Measurements from ENCODE around the gene HCN2.

DNA sequence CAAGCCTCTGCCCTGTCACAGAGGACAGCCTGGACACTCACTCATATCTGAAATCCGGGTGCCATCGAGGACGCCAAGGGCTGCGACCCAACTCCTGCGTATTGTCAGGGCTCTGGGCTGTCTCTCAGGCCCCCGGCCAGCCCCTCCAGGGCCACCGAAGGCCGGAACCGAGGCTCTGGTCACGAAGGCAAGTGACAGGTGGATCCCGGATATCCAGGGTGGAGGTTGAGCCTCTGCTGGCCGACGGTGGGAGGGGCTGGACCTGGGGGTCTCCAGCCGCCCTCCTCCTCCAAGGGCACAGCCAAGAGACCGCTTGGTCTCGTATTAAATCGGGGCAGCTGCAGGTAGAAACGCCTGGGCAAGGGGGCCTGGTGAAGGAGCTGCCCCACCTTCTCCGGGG, 67.9 kb downstream of the HCN2 start:
- TF ChIP-seq, protein P1, sequence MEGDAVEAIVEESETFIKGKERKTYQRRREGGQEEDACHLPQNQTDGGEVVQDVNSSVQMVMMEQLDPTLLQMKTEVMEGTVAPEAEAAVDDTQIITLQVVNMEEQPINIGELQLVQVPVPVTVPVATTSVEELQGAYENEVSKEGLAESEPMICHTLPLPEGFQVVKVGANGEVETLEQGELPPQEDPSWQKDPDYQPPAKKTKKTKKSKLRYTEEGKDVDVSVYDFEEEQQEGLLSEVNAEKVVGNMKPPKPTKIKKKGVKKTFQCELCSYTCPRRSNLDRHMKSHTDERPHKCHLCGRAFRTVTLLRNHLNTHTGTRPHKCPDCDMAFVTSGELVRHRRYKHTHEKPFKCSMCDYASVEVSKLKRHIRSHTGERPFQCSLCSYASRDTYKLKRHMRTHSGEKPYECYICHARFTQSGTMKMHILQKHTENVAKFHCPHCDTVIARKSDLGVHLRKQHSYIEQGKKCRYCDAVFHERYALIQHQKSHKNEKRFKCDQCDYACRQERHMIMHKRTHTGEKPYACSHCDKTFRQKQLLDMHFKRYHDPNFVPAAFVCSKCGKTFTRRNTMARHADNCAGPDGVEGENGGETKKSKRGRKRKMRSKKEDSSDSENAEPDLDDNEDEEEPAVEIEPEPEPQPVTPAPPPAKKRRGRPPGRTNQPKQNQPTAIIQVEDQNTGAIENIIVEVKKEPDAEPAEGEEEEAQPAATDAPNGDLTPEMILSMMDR (IDR thresholded peaks at IDR 0.05), result no peak
- TF ChIP-seq, protein P2, sequence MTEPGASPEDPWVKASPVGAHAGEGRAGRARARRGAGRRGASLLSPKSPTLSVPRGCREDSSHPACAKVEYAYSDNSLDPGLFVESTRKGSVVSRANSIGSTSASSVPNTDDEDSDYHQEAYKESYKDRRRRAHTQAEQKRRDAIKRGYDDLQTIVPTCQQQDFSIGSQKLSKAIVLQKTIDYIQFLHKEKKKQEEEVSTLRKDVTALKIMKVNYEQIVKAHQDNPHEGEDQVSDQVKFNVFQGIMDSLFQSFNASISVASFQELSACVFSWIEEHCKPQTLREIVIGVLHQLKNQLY (CRISPR knock-in tag; IDR thresholded peaks at IDR 0.05), result no peak
- TF ChIP-seq NFYB (CRISPR knock-in tag; conservative IDR thresholded peaks at IDR 0.05; ENCODE audit: low read depth) (no peak), TEAD4 (CRISPR knock-in tag; IDR thresholded peaks at IDR 0.05) (no peak), CREB1 (CRISPR knock-in tag; IDR thresholded peaks at IDR 0.05) (no peak), JUN (CRISPR knock-in tag; IDR thresholded peaks at IDR 0.05) (no peak), E2F1 (CRISPR knock-in tag; IDR thresholded peaks at IDR 0.05) (no peak), CBFB (CRISPR knock-in tag; IDR thresholded peaks at IDR 0.05; ENCODE audit: low read depth) (no peak), NR2C2 (CRISPR knock-in tag; IDR thresholded peaks at IDR 0.05) (no peak)

All from WTC11 (cell line).